Panc1 (cell line): Measurements from ENCODE around the gene USP4.

Experiments
- REST ChIP-seq, 2 experiments: IDR thresholded peaks; 2 replicates each; pipeline ENCODE4 v1.6.1; 2011 to 2012; ENCODE audit warnings: low read depth in 2 of 2, control low read depth in 1 of 2, low read length in 1 of 2, mild to moderate bottlenecking in 1 of 2, moderate library complexity in 1 of 2; ENCODE audit not compliant: insufficient read depth in 1 of 2
- TF ChIP-seq, protein P1 (sequence below): fragments of 450-650 bp; IDR thresholded peaks from 2 replicates; pipeline ENCODE4 v1.5.1; 2017; ENCODE audit warnings: mild to moderate bottlenecking

GRCh38 chr3:49244581-49245205 is 95.2 kb downstream of the USP4 start:
- TF ChIP-seq, protein P1, sequence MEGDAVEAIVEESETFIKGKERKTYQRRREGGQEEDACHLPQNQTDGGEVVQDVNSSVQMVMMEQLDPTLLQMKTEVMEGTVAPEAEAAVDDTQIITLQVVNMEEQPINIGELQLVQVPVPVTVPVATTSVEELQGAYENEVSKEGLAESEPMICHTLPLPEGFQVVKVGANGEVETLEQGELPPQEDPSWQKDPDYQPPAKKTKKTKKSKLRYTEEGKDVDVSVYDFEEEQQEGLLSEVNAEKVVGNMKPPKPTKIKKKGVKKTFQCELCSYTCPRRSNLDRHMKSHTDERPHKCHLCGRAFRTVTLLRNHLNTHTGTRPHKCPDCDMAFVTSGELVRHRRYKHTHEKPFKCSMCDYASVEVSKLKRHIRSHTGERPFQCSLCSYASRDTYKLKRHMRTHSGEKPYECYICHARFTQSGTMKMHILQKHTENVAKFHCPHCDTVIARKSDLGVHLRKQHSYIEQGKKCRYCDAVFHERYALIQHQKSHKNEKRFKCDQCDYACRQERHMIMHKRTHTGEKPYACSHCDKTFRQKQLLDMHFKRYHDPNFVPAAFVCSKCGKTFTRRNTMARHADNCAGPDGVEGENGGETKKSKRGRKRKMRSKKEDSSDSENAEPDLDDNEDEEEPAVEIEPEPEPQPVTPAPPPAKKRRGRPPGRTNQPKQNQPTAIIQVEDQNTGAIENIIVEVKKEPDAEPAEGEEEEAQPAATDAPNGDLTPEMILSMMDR: no peak
- no peak for TF ChIP-seq REST (IDR thresholded peaks at IDR 0.05; ENCODE audit: insufficient read depth in 1 of 2, low read depth in 2 of 2, low read length in 1 of 2)
